Measurements from ENCODE around the gene BCAR3.

Gene BCAR3

DNA sequence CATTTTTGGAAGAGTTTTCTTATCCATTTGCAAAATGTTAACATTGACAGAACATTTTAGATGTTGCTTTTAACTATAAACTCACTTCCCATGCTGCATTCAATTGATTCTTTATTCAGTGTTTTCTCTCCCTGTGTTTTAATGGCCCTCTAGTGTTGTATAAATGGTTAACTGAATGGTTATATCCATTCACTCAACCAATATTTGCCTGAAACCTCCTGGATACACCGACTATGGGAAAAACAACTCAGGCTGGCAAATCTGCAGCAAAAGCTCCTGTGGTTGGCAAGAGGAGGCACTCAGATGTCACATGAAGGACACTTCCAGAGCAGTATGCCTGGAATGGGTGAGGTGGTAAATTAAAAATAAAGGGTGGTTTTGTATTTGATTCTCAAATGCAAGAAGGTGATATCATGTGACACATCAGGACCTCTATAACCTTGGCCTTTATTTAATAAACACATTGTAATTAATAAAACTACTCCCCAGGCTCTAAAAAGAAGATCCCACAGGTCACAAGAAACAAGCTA lies 107.6 kb downstream of the BCAR3 start:
- FAIRE-seq: no peak

DNA sequence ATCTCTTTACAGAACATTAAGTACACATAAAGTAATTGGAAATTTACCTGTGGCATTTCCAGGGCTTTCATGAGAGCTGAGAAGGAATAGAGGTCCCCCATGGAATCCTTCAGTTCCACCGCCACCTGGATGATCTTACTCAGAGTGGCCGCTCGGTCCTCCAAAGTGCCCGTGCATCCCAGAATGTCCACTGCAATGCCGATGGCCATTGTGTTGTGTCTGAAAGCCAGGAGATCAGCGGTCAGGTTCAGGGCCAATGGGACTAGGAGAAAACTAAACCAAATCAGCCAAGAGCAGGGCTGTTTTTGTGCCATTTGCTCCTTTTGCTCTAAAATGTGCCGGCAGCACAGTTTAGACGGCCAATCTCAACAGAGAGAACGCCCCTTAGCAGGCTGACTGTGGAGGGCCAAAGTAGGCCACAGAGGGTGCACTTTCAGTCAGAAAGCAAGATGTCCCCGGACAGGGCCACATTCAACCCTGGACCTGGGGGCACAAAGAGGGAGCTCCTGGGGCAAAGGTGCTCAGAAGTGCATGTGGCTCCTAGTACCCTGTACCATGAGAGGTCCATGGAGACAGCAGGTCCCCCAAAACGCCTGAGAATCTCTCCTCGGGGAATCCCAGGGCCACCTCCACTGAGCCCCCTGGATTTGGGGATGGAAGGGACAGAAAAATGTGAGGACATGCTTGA lies 109.9 kb downstream of the BCAR3 start:
- no peak for FAIRE-seq

GRCh38 chr1:93569489-93569888 lies 112.1 kb downstream of the BCAR3 start:
- FAIRE-seq: no peak

DNA sequence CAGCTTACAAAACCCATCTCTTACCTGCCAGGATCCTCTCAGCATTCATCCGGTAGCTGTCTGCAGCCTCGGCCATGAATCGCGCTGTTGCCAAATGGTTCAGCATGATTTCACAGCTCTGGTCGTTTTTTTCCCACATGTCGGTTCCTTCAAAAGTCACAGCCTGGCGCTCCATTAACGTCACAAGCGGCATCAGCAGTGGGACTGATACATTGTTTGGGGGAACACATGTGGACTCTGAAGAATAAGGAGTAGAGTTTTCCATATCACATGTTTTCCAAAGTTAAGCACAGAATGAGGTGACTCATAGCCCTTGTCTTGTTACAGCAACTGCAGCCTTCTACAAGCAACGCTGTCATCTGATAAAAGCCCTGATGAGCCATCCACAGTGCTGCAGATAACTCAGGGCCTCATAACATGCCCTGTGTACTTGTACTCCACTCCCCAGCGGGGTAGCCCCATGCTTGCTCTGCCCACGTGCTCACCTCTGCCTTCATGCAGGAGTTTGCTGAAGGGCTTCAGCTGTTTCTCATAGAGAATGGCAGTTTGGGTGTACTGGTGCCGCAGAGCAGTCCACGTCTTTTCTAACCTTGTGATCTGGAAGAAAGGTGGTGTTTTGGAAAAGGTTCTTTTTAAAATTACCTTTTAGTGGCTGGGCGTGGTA lies 114.2 kb downstream of the BCAR3 start:
- no peak for FAIRE-seq

- FAIRE-seq: no peak
Measured at GRCh38 chr1:93566227-93566626, 115.4 kb downstream of the BCAR3 start.

GRCh38 chr1:93565496-93566206 lies 116.0 kb downstream of the BCAR3 start:
- no peak for FAIRE-seq

DNA sequence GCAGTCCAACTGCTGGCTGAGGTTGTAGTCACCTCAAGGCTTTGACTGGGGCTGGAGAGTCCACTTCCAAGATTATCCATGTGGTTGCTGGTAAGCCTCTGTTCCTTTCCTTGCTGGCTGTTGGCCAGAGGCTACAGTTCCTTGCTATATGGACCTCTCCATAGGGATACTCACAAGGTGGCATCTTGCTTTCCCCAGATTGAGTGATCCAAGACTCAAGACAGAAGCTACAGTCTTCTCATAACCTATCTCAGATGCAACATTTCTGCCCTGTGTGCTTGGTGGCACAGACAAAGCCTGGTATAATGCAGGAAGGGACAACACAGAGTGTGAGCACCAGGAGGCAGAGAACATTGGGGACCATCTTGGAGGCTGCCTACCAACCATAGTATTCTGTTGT lies 121.9 kb downstream of the BCAR3 start:
- no peak for FAIRE-seq

DNA sequence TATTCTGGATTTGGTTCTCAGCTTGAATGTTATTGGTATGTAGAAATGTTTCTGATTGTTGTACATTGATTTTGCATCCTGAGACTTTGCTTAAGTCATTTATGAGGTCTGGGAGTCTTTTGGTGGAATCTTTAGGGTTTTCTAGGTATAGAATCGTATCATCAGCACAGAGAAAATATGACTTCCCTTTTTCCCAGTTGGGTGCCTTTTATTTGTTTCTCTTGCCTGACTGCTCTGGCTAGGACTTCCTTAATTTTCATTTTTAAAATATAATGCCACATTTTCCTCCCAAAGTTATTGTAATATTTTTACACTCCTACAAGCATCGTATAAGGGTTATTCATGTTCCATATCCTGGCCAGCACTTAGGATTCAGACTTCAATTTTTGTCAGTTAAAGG lies 122.6 kb downstream of the BCAR3 start:
- no peak for FAIRE-seq

- FAIRE-seq: no peak
Measured at GRCh38 chr1:93556291-93556690, 125.3 kb downstream of the BCAR3 start.

- FAIRE-seq: no peak
Measured at GRCh38 chr1:93554883-93555872, 126.5 kb downstream of the BCAR3 start.

DNA sequence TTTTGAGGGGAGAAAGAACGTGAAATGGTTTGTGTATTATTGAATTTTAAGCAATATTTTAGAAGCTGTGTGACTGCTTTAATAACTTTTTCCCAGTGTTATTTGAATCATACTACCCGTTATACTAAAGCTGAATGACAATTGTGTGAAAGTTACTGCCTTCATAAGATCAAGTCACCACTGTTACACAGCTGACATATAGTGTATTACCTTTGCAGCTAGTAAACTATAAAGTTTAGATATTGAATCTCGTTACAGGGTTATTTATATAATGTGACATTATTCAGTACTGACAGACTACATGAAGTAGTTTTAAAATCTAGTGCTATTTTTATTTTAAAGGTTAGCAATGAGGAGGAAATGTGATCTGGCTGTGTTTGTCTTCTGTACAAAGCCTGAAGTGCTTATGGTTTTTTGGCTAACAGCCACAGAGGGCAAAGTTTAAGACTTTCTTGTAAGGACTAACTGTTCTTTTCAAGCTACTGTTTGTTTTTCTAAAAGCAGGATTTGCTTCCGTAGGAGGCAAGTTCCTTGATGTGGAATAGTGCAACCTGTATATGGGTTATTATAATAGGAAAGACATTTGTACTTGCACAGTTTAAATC lies 127.6 kb downstream of the BCAR3 start:
- peak; percentile 59 for FAIRE-seq

- no peak for FAIRE-seq
Measured at GRCh38 chr1:93552741-93553455, 128.7 kb downstream of the BCAR3 start.

DNA sequence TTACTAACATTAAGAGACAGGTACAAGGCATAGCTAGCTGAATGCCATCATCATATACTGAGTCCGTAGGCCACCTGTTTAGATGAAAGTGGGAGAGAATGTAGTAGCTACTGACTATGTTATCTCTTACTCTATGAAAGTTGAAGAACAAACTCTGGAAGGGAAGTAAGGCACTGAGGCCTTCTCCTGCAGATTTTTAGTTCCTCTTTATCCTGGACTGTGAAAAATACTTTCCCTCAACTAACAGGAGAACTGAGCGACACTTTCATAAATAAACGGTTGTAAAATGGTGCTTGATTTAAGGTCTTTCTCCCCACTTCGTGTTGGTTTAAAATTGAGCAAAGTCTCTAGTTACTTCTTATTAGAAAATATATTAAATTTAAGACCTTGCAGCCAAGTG lies 131.8 kb downstream of the BCAR3 start:
- no peak for FAIRE-seq

DNA sequence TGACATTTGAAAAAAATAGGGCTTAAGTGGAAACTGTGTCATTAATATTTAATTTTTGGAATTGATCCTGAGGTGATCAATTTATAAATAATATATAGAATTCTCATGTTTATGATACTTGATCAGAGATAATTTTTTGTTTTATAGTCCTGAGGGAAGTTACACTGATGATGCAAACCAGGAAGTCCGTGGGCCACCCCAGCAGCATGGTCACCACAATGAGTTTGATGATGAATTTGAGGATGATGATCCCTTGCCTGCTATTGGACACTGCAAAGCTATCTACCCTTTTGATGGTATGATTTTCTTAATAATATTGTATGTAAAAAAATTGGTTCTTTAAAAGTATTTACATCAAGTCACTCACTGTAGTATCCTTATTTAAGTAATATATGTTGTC lies 132.5 kb downstream of the BCAR3 start:
- FAIRE-seq: no peak

DNA sequence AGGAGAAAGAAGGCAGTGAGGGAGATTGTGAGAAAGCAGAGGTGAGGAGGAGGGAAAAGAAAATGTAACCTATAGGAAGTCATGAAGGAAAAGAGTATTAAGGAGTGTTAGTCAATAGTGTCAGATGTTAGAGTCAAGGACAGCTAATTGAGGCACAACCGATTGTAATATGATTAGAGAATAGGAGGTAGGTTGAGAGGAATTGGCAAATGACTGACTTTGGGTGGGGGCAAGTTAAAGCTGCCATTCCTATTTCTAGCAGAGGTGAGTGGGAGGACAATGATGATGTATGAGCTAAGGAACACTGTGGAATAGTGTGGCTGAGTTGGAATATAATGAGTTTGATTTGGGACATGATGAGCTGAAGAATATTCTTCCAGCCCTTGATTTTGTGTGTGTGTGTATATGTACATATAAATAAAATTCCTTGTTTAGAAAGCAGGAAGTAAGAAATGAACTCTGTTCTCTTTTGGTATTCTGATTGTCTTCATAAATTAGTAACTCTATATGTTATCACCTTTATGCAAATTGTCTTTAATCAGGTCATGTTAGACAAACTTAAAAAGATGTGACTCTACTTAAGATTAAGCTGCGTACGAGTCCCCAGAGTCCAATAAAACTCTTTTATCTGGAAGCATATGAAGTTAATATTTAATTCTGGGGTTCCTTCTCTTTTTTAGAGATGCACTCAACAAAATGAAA lies 135.3 kb downstream of the BCAR3 start:
- no peak for FAIRE-seq

GRCh38 chr1:93542398-93542797 lies 139.2 kb downstream of the BCAR3 start:
- no peak for FAIRE-seq

- no peak for FAIRE-seq
Measured at GRCh38 chr1:93541045-93541444, 140.6 kb downstream of the BCAR3 start.

- peak; percentile 34 for FAIRE-seq
Measured at GRCh38 chr1:93537924-93538323, 143.7 kb downstream of the BCAR3 start.

GRCh38 chr1:93537396-93537795 lies 144.2 kb downstream of the BCAR3 start:
- FAIRE-seq: no peak

DNA sequence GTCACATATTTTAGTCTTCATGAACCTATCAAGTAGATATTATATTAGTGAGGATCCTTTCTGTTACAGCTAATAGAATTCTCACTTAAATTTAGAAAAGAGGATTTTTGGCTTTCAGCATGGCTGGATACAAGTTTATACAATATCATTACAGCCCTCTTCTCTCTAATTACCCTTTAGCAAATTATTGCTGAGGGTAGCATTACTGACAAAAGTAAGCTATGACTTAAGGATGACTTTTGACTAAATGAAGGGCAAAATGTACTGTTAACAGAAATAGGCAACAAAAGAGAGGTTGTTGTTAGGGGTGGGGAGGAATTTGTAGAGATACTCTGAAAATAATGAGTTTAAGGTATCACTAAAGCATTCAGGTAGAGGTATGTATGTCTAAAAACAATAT lies 148.0 kb downstream of the BCAR3 start:
- no peak for FAIRE-seq
